HEK293 (cell line): ENCODE data around the gene PRADC1.

Experiments used
- CTCF ChIA-PET: fragments of 350-600 bp; formaldehyde crosslinking; extraction: SDS; loops from one replicate; lab custom pipeline; 2021; ENCODE audit warnings: antibody characterized with exemption; lab: Yijun Ruan, JAX
- POLR2A ChIA-PET: fragments of 300-600 bp; formaldehyde crosslinking; extraction: SDS; loops from one replicate; lab custom pipeline; 2020; ENCODE audit warnings: antibody characterized with exemption, inconsistent platforms; lab: Yijun Ruan, JAX
- H3K27ac ChIP-seq: fragments of 200-500 bp; sonication (Bioruptor generic); 2 replicates; pipeline ENCODE4 v1.5.1; 2014; ENCODE audit warnings: low read depth, low read length, control low read depth, inconsistent platforms; ENCODE audit errors: extremely low read depth
- H3K36me3 ChIP-seq, 2 experiments: fragments of 200-500 bp in 1 of 2; sonication (Bioruptor generic) in 1 of 2; 1 replicate in 1 of 2; 2 replicates in 1 of 2; pipeline ENCODE4 v1.5.1; 2014 to 2017; ENCODE audit warnings: inconsistent platforms in 2 of 2, low read length in 2 of 2; ENCODE audit not compliant: control insufficient read depth in 2 of 2, insufficient read depth in 1 of 2
- H3K4me1 ChIP-seq: fragments of 200-500 bp; sonication (Bioruptor generic); 2 replicates; pipeline ENCODE4 v1.5.1; 2014; ENCODE audit warnings: mild to moderate bottlenecking, low read length, inconsistent platforms; ENCODE audit not compliant: control insufficient read depth, insufficient read depth
- H3K4me3 ChIP-seq: 2 replicates; pipeline ENCODE4 v1.5.1; 2011; ENCODE audit warnings: low read depth, mild to moderate bottlenecking, control low read depth, low read length, moderate library complexity
- H3K9me3 ChIP-seq: fragments of 200-500 bp; sonication (Bioruptor generic); 2 replicates; pipeline ENCODE4 v1.5.1; 2014; ENCODE audit warnings: low read depth, low read length, inconsistent platforms; ENCODE audit not compliant: control insufficient read depth, insufficient read depth
- GFI1B ChIP-seq: fragments of 450-650 bp; formaldehyde crosslinking; IDR thresholded peaks from 2 replicates; pipeline ENCODE4 v1.5.1; 2016; ENCODE audit warnings: missing biosample characterization, missing genetic modification characterization
- GLIS1 ChIP-seq: fragments of 450-650 bp; formaldehyde crosslinking; IDR thresholded peaks from 2 replicates; pipeline ENCODE4 v1.5.1; 2016; ENCODE audit warnings: missing biosample characterization, missing genetic modification characterization
- KLF7 ChIP-seq: fragments of 450-650 bp; formaldehyde crosslinking; IDR thresholded peaks from 2 replicates; pipeline ENCODE4 v1.5.1; 2016; ENCODE audit warnings: missing biosample characterization, missing genetic modification characterization, borderline replicate concordance
- REST ChIP-seq: fragments of 450-650 bp; formaldehyde crosslinking; IDR thresholded peaks from 2 replicates; pipeline ENCODE4 v1.5.1; 2016; ENCODE audit warnings: missing biosample characterization, missing genetic modification characterization
- TCF7L2 ChIP-seq: IDR thresholded peaks from 2 replicates; pipeline ENCODE4 v1.6.1; 2011; ENCODE audit warnings: low read depth, mild to moderate bottlenecking, inconsistent platforms, low read length, moderate library complexity, borderline replicate concordance
- ZBTB1 ChIP-seq: fragments of 450-650 bp; formaldehyde crosslinking; IDR thresholded peaks from 2 replicates; pipeline ENCODE4 v1.5.1; 2016; ENCODE audit warnings: missing biosample characterization, missing genetic modification characterization
- ZBTB6 ChIP-seq: fragments of 450-650 bp; formaldehyde crosslinking; IDR thresholded peaks from 2 replicates; pipeline ENCODE4 v1.5.1; 2017; ENCODE audit warnings: missing biosample characterization, missing genetic modification characterization
- ZIC2 ChIP-seq: fragments of 450-650 bp; formaldehyde crosslinking; IDR thresholded peaks from 2 replicates; pipeline ENCODE4 v1.5.1; 2016; ENCODE audit warnings: missing biosample characterization, missing genetic modification characterization
- ZNF10 ChIP-seq: fragments of 450-650 bp; formaldehyde crosslinking; IDR thresholded peaks from 2 replicates; pipeline ENCODE4 v1.5.1; 2017; ENCODE audit warnings: missing biosample characterization, missing genetic modification characterization
- ZNF2 ChIP-seq: fragments of 450-650 bp; formaldehyde crosslinking; IDR thresholded peaks from 2 replicates; pipeline ENCODE4 v1.5.1; 2016; ENCODE audit warnings: missing biosample characterization, missing genetic modification characterization
- ZNF350 ChIP-seq: fragments of 450-650 bp; formaldehyde crosslinking; IDR thresholded peaks from 2 replicates; pipeline ENCODE4 v1.5.0; 2017; ENCODE audit warnings: missing biosample characterization, mild to moderate bottlenecking, missing genetic modification characterization
- ZNF404 ChIP-seq: fragments of 450-650 bp; formaldehyde crosslinking; IDR thresholded peaks from 2 replicates; pipeline ENCODE4 v1.5.1; 2017; ENCODE audit warnings: missing biosample characterization, missing genetic modification characterization
- ZNF416 ChIP-seq: fragments of 450-650 bp; formaldehyde crosslinking; IDR thresholded peaks from 2 replicates; pipeline ENCODE4 v1.5.1; 2016; ENCODE audit warnings: missing biosample characterization, missing genetic modification characterization
- ZNF596 ChIP-seq: fragments of 450-650 bp; IDR thresholded peaks from 2 replicates; pipeline ENCODE4 v1.5.0; 2018; ENCODE audit warnings: missing biosample characterization, mild to moderate bottlenecking, missing genetic modification characterization, moderate library complexity
- ZNF654 ChIP-seq: fragments of 450-650 bp; formaldehyde crosslinking; IDR thresholded peaks from 2 replicates; pipeline ENCODE4 v1.5.1; 2016; ENCODE audit warnings: low read depth, missing biosample characterization, missing genetic modification characterization
- ZNF660 ChIP-seq: fragments of 450-650 bp; IDR thresholded peaks from 2 replicates; pipeline ENCODE4 v1.5.1; 2018; ENCODE audit warnings: missing biosample characterization, mild to moderate bottlenecking, missing genetic modification characterization
- ZNF776 ChIP-seq: fragments of 450-650 bp; formaldehyde crosslinking; IDR thresholded peaks from 2 replicates; pipeline ENCODE4 v1.5.0; 2017; ENCODE audit warnings: missing biosample characterization, missing genetic modification characterization, borderline replicate concordance
- TF ChIP-seq, protein P1 (sequence below): fragments of 450-650 bp; formaldehyde crosslinking; IDR thresholded peaks from 2 replicates; pipeline ENCODE4 v1.5.1; 2016; ENCODE audit warnings: missing biosample characterization, missing genetic modification characterization

The PRADC1 gene

GRCh38 chr2:73256618-73256922 is 23.5 kb upstream of the PRADC1 start:
- ChIA-PET CTCF (interaction anchor here (2.6 kb wide), 1 partner anchor 12 kb away, joined by 8 read pairs; no protein-coding TSS in a partner anchor), POLR2A (interaction anchor here (0.9 to 2.7 kb wide), 3 partner anchors 12 to 34 kb away, joined by 3 to 18 read pairs (median 5); partner anchors contain the start of genes CCT7 and PRADC1)
- H3K36me3 ChIP-seq = peaks cover 7 to 61% of the 10 kb centered on the region in 2 experiments
- TF ChIP-seq REST (peak; percentile 53; the same call in 1 of the 2 replicates), ZNF654 (tag by site-specific recombination) (no peak)
- no peaks in the 10 kb centered on the region for H3K4me1 ChIP-seq
- no peak overlapping the region for H3K4me3 ChIP-seq
- H3K9me3 ChIP-seq = no peaks in the 10 kb centered on the region
- no peak overlapping the region for H3K27ac ChIP-seq

- Histone ChIP-seq H3K27ac (no peak overlapping the region), H3K9me3 (no peaks in the 10 kb centered on the region), H3K4me3 (no peak overlapping the region), H3K36me3 (peaks cover 11 to 66% of the 10 kb centered on the region in 2 experiments)
- POLR2A ChIA-PET = interaction anchor here (0.9 to 2.7 kb wide), 3 partner anchors 12 to 34 kb away, joined by 3 to 18 read pairs (median 5); partner anchors contain the start of genes CCT7 and PRADC1
- CTCF ChIA-PET = interaction anchor here (1.6 to 2.6 kb wide), 2 partner anchors 12 to 34 kb away, joined by 4 to 8 read pairs; no protein-coding TSS in a partner anchor
- TF ChIP-seq ZNF404 (tag by site-specific recombination) (no peak), GFI1B (tag by site-specific recombination) (no peak), ZBTB1 (tag by site-specific recombination) (no peak), TCF7L2 (no peak), ZNF596 (tag by site-specific recombination) (no peak), ZNF2 (tag by site-specific recombination) (no peak), GLIS1 (tag by site-specific recombination) (peak; percentile 88), ZNF660 (tag by site-specific recombination) (no peak), ZBTB6 (tag by site-specific recombination) (no peak), ZIC2 (tag by site-specific recombination) (0 out of 2 replicates have a peak, but pooled peaks have one; percentile 7), ZNF350 (tag by site-specific recombination) (no peak), ZNF776 (no peak), KLF7 (no peak)
- TF ChIP-seq, all 188 proteins: peak for 2
- H3K4me1 ChIP-seq = no peaks in the 10 kb centered on the region
Measured at GRCh38 chr2:73255907-73256617, 23.0 kb upstream of the PRADC1 start.

- TF ChIP-seq, protein P1, sequence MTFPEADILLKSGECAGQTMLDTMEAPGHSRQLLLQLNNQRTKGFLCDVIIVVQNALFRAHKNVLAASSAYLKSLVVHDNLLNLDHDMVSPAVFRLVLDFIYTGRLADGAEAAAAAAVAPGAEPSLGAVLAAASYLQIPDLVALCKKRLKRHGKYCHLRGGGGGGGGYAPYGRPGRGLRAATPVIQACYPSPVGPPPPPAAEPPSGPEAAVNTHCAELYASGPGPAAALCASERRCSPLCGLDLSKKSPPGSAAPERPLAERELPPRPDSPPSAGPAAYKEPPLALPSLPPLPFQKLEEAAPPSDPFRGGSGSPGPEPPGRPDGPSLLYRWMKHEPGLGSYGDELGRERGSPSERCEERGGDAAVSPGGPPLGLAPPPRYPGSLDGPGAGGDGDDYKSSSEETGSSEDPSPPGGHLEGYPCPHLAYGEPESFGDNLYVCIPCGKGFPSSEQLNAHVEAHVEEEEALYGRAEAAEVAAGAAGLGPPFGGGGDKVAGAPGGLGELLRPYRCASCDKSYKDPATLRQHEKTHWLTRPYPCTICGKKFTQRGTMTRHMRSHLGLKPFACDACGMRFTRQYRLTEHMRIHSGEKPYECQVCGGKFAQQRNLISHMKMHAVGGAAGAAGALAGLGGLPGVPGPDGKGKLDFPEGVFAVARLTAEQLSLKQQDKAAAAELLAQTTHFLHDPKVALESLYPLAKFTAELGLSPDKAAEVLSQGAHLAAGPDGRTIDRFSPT (tag by site-specific recombination) = peak; percentile 48; the same call in 1 of the 2 replicates
- TF ChIP-seq ZNF10 (tag by site-specific recombination) (peak; percentile 36; the same call in 1 of the 2 replicates), ZNF416 (tag by site-specific recombination) (no peak)
- Histone ChIP-seq H3K36me3 (peaks cover 20 to 73% of the 10 kb centered on the region in 2 experiments), H3K4me3 (no peak overlapping the region), H3K27ac (no peak overlapping the region), H3K9me3 (no peaks in the 10 kb centered on the region), H3K4me1 (no peaks in the 10 kb centered on the region)
- ChIA-PET CTCF (interaction anchor here (0.9 to 1.6 kb wide), 2 partner anchors 10 to 35 kb away, joined by 3 to 4 read pairs; no protein-coding TSS in a partner anchor), POLR2A (interaction anchor here (2.0 kb wide), 1 partner anchor 10 kb away, joined by 6 read pairs; no protein-coding TSS in a partner anchor)
Measured at GRCh38 chr2:73255007-73255644, 22.1 kb upstream of the PRADC1 start.
